ENCODE data around the gene CIZ1.
"Not testable (repeated sequence)": the region's sequence is repeated elsewhere in the genome, so short reads cannot be mapped to it uniquely, and the experiment has no call there.

Gene CIZ1, protein sequence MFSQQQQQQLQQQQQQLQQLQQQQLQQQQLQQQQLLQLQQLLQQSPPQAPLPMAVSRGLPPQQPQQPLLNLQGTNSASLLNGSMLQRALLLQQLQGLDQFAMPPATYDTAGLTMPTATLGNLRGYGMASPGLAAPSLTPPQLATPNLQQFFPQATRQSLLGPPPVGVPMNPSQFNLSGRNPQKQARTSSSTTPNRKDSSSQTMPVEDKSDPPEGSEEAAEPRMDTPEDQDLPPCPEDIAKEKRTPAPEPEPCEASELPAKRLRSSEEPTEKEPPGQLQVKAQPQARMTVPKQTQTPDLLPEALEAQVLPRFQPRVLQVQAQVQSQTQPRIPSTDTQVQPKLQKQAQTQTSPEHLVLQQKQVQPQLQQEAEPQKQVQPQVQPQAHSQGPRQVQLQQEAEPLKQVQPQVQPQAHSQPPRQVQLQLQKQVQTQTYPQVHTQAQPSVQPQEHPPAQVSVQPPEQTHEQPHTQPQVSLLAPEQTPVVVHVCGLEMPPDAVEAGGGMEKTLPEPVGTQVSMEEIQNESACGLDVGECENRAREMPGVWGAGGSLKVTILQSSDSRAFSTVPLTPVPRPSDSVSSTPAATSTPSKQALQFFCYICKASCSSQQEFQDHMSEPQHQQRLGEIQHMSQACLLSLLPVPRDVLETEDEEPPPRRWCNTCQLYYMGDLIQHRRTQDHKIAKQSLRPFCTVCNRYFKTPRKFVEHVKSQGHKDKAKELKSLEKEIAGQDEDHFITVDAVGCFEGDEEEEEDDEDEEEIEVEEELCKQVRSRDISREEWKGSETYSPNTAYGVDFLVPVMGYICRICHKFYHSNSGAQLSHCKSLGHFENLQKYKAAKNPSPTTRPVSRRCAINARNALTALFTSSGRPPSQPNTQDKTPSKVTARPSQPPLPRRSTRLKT

DNA sequence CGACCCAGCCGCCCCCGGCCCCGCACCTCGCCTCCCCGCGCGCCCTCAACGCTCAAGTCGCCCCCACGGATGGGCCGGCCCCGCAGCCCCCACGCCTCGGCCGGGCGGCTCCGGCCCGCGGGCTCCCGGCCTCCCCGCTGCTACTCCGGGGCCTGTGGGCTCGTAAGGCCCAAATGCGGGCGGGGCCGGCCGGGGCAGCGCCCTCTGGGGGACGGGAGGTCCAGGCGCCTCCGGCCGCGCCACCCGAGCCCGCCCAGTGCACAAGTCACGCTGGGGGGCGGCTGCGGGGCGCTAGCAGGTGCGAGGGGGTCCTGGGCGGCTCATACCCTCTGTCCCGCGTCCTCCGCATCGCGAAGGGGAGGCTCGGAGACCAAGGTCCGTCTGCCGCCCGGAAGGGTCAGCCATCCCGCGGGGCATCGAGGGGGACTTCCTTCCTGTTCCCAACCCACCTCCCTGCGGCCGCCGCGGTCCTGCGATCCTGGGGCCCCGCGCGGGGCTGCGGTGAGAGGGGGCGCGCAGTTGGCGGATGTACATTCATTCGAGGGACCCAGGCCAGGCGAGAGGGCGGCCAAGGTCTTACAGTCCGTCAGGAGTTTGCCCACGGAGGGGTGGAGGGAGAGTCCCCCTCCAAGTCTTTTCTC, at the start of gene CIZ1:
Gene CIZ1 (minus strand): TSS at position 167 of the 641 bp plus-strand sequence. CDS start 715 bp downstream, outside the sequence.
- DNase-seq: peak; percentile 66 to 77

DNA sequence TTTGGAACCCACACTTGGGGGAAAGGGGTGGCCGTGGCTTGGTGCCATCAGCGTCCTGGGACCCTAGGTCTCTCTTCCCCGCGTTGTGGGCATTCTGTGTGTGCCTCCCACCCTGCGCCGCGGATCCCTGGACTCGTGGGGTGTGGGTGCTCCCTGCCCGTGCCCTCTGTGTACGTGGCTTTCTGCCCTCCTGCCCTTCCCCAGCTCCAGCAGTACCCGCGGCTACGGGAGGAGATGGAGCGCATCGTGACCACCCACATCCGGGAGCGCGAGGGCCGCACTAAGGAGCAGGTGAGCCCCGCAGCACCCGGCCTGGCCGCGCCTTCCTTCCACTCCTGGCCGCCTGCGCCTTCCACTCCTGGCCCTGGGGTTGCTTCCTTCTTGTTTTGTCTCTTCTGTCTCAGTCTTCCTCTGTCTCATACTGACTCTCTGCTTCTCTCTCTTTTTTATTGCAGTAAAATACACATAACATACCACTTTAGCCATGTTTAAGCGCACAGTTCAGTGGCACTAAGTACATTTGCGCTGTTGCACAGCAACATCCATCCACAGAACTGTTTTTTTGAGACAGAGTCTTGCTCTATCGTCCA, 42.5 kb upstream of the CIZ1 start:
- no peak for DNase-seq

DNA sequence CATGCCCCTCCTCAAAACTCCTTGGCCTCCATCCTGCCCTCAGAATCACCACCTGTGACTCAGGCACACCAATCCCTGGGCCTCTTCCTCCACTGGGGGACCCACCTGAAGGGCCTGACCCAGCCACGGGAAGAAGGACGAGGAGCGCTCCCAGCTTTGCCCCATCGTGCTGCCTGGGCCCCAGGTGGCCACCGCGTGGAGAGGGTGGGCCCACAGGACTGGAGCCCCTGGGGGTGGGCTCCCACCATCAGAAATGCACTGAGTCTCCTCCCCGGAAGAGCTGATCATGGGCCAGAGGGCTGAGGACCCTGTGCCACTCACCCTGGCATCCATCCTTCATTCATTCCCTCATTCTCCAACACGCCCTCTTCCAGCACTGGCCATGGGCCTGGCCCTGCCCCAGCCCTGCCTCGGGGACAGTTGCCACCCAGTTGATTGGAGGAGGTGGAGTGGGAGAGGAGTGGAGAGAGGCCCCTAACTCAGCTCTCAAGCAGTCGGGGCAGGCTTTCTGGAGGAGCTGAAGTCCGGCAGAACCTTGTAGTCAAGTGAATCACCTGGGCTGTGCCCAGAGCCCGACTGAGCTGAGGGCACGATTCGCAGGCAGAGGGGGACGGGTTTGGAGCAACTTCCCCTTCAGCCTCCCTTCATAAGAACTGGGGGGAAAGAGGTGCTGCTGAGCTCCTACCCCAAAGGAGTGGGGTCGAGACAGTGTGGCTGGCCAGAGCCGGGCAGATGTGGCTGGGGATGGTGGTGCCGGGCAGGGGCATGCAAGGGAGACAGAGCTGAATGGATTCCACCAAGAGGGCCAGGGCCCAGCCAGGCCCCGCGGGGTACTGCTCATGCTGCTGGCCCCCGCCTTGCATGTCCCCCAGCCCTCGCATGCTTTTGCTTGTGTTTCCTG, 41.4 kb upstream of the CIZ1 start:
- DNase-seq: no peak

DNA sequence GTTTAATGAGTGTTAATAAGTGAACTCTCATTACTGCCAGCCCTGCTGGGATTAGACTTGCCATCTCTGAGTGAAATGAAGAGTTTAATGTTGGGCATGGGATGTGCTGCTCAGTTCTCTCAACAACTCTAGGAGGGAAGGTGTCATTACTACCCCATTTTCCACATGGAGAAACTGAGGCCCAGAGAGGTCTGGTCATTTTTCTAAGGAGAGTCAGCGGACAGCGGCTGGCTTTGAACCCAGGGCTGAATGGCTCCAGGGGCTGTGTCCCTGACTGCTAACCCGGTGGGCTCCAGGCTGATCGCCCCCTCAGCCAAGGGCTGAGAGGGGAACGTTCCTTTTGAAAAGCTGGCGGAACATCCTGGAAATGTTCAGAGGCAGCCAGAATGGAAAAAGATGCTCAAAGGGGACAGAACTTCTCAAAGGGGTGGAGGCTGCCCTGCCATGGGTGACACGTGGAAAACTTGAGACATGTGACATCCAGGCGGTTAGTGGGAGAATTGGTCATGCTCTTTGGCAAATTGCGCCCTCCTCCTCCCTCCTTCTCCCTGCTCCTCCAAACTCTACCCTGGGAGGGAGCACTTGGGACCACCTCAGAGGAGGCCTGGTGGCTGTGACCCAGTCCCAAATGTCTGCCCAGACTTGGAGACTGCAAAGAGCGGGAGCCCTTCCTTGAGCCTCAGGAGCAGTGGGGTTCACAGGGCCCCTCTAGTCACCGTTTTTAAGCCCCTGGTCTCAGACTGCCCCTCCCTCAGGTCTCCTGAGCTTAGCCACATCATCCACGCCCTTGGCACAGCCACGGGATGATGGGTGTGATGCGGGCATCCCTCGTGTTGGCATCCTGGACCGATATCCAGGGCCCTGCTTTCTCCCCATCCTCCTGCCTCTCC, 40.5 kb upstream of the CIZ1 start:
- DNase-seq: no peak

DNA sequence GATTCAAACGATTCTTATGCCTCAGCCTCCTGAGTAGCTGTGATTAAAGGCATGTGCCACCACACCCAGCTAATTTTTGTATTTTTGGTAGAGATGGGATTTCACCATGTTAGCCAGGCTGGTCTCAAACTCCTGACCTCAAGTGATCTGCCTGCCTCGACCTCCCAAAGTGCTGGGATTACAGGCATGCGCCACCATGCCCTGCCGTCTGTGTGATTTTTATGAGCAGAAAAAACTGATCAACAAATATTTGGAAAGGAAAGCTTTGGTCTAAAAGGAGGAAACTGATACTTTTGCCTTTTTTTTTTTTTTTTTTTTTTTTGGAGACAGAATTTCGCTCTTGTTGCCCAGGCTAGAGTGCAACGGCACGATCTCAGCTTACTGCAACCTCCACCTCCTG, 39.5 kb upstream of the CIZ1 start:
- DNase-seq: not testable (repeated sequence)

DNA sequence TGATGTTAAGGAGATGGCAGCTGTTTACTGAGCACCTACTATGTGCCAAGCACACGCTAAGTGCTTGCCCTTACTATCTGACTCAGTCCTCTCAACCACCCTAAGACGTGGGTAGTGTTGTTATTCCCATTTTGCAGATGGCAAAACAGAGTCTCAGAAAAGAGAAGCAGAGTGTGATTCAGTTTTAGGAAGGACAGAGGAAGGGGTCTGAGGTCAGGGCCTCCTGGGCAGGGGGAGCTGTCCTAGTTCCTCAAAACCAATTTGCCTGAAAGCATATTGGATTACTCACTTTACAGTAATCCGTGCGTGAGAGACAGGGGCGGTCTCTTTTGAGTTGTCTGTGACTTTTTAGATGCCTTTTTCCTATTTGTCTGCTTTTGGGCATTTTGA, 35.0 kb upstream of the CIZ1 start:
- no peak for DNase-seq

DNA sequence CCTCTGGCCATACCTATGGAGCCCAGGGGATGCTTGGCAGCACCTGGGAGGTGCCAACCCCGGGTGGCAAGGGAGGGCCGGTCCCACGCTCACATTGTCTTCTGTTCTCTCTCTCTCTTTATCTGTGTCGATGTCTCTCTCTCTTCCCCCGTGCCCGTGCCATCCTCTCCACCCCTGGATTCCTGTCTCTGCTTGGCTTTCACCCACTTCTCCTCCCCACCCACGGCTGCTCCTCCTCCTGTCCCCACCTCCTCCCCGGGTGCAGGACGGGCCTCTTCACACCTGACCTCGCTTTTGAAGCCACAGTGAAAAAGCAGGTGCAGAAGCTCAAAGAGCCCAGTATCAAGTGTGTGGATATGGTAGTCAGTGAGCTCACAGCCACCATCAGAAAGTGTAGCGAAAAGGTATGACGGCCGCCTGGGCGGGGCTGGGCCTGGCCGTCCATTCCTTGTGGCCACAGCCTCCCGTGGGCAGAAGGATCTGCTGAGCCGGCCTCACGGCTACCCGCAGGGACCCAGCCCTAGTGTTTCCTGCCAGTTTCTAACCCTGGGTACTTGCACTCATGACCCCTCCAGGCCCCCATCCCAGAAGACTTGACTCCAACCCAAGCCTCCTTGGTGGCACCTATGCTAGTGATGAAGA, 34.5 kb upstream of the CIZ1 start:
- no peak for DNase-seq

DNA sequence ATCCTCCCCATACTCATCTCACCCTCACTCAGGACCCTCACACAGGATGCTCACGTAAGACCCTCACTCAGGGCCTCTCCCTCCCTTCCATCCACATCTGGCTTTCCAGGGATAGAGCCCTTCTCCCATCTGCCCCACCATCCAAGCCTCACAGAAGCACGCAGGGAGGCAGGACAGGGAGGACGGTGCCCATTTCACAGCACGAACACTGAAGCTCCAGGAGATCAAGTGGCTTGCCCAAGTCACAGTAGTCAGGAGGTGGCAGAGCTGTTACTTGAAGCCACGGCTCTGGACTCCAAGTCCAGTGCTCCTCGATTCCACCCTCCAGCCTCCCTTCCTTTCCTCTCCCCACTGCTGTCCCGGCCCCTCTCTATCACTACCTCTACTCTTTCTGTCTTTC, 33.5 kb upstream of the CIZ1 start:
- no peak for DNase-seq

DNA sequence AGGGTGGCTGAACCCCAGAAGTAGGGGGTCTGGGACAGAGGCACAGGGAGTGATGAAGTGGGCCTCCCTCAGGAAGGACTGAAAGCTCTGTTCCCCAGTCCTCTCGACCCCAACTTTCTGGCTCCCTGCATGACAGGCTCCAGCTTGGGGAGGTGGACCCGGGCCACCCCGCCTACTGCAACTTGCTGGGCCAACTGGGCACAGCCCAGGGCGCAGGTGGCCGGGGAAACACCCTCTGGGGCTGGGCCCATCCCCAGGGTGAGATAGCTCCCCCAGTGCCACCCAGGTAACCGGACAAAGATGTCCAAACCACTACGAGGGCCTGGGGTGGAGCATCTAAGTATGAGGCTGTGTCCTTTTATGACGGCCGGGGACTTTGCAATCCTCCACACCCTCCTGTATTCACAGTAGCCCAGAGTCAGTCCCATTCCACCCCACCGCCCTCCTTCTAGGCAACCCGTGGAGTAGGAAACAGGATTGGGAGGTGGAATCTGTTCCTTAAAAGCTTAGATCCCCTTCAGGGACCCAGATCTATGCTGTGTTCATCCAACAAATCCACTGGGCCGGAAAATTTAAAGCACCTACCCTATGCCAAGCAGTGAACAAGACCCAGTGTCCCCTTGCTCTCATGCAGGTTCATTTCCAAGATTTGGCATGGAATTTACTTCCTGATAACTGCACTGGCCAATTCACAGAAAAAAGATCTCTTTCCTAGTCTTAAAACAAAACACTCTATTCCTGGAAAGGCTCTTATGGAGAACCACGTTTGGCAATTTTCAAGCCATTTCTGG, 31.7 kb upstream of the CIZ1 start:
- DNase-seq: no peak

DNA sequence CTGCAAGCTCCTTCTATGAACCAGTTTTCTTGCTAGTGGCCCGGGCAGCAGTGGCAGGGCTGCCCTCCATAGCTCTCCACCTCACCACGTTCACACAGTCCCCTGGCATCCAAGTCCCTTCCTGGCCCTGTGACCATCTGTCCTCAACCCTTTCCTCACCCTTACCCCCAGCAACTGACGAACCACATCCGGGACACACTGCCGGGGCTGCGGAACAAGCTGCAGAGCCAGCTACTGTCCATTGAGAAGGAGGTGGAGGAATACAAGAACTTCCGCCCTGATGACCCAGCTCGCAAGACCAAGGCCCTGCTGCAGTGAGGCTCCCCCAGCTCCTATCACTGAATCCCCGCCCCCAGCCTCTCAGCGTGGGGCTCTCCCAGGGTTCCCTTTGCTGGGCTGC, 30.7 kb upstream of the CIZ1 start:
- DNase-seq: no peak

DNA sequence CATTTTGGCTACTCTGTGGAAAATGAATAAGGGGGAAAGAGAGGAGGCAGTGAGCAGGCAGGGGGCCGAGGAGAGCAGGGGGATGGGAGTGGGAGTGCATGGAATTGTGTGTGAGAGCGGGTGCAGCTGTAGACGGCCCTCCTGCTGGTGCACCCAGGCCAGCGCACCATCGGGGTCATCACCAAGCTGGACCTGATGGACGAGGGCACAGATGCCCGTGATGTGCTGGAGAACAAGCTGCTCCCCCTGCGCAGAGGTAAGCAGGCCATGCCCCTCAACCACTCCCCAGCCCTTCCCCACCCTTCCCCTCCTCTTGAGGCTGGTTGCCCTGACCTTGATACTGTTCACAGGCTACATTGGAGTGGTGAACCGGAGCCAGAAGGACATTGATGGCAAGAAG, 28.5 kb upstream of the CIZ1 start:
- no peak for DNase-seq

DNA sequence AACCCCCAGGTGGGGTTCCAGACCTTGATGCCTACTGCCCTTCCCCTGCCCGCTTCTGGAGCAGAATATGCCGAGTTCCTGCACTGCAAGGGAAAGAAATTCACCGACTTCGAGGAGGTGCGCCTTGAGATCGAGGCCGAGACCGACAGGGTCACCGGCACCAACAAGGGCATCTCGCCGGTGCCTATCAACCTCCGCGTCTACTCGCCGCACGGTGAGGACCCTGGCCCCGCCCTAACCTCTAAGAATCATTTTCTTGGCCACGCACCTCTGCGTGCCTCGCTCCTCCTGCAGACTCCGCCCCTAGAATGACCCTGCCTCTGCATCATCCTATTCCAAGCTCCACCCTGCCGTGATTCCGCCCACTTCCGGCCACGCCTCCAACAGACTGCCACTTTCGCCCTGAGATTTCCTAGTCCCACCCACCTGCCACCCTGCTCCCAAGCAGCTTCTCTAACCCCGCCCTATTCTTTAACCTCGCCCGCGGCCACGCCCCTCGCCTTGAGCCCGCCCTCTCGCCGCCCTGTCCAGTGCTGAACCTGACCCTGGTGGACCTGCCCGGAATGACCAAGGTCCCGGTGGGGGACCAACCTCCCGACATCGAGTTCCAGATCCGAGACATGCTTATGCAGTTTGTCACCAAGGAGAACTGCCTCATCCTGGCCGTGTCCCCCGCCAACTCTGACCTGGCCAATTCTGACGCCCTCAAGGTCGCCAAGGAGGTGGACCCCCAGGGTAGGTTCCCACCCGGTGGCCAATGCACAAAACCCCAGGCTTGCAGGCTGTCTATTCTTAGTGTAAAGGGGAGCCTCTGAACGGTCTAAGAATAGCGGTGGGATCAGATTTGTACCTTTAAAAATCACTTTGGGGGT, 27.4 kb upstream of the CIZ1 start:
- DNase-seq: peak; percentile 89 to 91

DNA sequence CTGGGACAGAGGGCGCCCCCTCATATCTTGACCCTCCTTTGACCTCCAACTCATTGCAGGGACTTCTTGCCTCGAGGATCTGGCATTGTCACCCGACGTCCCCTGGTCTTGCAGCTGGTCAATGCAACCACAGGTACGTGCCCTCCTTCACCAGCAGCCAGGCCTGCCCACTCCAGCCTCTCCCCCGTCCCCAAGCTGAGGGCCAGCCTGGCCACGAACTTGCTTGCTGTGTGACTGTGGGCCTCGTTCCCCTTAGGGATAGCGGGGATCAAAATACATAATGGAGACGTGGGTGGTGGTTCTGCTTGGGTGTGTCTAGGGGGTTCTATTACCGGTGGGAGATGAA, 26.8 kb upstream of the CIZ1 start:
- no peak for DNase-seq

DNA sequence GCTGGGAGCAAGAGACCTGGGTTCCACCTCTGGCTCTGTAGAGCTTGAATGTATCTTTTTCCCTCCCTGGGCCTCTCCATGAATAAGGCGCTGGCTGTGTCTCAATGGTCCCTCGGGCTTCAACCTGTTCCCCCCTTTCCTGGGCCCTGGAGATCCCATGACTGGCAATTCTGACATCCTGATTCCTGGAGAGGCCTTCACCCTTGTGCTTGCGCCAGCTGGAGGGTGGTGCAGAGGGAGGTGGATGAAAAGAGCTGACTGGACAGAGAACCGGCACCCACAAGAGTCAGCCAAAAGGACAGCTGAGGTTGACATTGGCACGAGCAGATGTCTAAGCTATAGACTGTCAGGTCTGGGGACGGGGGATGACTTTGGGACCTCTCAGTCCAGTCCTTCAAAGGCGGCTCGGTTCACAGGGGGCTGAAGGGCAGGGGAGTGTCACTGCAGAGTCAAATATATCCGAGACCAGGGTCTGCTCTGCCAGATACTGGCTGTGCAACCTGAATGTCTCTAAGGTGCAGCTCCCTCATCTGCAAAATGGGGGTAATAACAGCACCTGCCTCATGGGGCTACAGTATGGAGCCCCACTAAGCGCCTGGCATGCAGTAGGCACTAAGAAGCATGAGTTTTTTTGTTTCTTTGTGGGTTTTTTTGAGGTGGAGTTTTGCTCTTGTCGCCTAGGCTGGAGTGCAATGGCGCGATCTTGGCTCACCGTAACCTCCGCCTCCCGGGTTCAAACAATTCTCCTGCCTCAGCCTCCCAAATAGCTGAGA, 25.6 kb upstream of the CIZ1 start:
- no peak for DNase-seq

DNA sequence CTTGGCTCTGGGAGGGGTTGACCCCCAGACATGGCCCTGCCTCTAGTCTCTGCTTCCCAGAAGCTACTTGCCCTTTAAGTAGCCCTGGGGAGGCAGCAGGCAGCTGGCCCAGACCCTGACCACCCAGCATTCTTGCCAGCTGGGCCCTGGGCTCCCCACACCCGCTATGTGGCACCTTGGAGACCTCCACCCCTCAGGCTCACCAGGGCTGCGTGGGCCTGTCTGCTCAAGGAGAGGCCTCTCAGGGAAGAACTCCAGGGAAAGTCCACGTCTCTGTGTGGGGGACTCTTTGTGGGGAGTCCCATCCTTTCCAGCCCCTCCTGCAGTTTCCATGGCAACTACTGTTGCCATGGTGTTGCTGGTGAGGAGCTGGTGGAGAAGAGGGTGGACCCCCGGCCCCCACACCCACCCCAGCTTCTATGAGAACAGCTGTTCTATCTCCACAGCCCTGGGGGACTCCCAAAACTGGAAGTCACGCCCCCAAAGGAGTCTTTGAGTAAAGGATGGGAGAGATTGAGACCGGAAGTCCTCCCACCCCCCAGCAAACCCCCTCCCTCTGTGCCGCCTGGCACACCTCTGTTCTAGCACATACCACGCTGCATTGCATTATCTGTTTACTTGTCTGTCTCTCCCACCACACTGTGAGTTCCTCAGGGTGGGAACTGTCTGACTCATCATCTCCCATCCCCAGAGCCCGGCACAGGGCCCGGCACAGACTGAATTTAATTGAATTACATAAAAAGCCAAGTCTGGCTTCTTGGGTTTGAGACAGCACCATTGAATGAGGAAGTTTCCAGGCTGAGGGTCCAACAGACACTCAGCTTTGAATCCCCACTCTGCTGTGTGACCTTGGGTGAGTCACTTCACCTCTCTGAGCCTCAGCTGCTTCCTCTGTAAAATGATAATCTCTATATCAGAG, 24.4 kb upstream of the CIZ1 start:
- no peak for DNase-seq

DNA sequence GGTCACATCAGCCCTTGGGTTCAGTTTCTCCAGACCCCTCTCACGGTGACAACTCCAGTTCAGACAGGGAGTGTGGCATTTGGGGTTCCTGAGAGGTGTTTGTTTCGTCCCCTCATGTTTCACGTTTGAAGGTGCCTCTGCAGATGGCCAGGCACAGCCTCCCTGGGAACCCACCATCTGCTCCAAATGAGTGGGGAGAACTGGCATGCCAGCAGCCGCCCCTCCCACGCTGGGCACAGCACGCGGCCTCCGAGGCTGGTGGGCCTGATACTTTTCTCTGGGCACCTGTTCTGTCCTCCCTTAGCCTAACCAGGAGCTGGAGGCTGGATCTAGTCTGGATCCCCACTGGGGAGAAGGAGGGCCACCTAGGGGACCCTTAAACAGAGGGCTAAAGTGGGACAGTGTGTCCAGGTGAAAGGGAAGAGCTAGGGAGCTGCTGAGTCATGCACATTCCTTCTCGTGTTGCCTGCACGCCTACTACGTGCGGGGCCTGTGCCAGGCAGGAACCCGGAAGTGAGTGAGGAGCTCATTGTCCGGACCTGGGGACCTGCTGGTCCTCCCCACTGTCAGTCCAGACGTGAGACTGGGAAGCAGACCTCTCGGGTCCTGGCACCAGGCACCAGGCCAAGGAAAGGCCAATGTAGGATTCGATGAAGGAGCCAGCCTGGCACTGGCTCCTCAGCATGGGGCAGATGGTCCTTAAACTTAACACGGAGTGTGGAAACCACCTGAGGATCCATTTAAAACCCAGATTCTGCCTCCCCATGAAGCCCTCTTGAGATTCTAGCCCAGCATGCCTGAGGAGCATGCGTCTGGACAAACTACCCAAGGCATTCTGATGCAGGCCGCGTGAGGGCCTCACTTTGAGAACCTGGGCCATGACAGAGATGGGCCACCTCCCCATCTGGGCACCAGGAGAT, 23.5 kb upstream of the CIZ1 start:
- DNase-seq: no peak
